Measurements from ENCODE around the gene CAMK2G.

DNA sequence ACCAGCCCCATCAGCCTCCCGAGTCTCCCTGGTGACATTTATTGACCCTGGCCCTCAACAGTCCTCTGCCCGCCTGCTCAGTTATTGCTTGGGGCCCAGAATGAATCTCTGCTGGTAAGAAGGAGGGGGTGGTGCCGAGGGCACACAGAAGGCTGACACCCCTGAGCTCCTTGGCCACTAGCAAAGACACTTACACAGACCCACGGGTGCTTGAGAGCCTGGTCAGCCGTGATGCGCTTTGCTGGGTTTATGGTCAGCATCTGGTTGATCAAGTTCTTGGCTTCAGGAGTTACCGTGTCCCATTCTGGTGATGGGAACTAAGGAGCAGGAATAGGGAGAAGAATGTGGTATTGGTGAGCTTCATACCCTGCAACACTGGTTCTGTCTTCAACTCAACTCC is 27.3 kb downstream of the CAMK2G start:
- TF ChIP-seq, protein P1, sequence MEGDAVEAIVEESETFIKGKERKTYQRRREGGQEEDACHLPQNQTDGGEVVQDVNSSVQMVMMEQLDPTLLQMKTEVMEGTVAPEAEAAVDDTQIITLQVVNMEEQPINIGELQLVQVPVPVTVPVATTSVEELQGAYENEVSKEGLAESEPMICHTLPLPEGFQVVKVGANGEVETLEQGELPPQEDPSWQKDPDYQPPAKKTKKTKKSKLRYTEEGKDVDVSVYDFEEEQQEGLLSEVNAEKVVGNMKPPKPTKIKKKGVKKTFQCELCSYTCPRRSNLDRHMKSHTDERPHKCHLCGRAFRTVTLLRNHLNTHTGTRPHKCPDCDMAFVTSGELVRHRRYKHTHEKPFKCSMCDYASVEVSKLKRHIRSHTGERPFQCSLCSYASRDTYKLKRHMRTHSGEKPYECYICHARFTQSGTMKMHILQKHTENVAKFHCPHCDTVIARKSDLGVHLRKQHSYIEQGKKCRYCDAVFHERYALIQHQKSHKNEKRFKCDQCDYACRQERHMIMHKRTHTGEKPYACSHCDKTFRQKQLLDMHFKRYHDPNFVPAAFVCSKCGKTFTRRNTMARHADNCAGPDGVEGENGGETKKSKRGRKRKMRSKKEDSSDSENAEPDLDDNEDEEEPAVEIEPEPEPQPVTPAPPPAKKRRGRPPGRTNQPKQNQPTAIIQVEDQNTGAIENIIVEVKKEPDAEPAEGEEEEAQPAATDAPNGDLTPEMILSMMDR (IDR thresholded peaks at IDR 0.05), result no peak
- no peak for TF ChIP-seq POLR2A (IDR thresholded peaks at IDR 0.05)

Data from heart left ventricle (tissue), 13 donors.